Activated CD4-positive, alpha-beta T cell treated with anti-CD3 and anti-CD28 coated beads, Interleukin-2, amount 10 ng/mL, durations not matched to agents 7 days and 5 days (primary cell): ENCODE measurements around the gene GLRX3. TPM values are rescaled to one million over a fixed set of nuclear protein-coding genes. Genes with fewer than 3 reads are reported as not detected.
"Not testable (repeated sequence)": the region's sequence is repeated elsewhere in the genome, so short reads cannot be mapped to it uniquely, and the experiment has no call there.

ENCODE experiments used
- CTCF ChIA-PET: fragments of 350-600 bp; sonication (Branson Sonifier 250); formaldehyde crosslinking; loops from one replicate; lab custom pipeline; 2021; ENCODE audit warnings: antibody characterized with exemption; lab: Charles Lee
- POLR2A ChIA-PET: fragments of 350-600 bp; sonication (Branson Sonifier 250); formaldehyde crosslinking; loops from one replicate; lab custom pipeline; 2021; ENCODE audit warnings: antibody characterized with exemption; lab: Charles Lee
- DNase-seq: peaks from one replicate; pipeline ENCODE4 v3.0.0-alpha.2; 2020
- H3K27ac Mint-ChIP-seq: one replicate; pipeline ENCODE4 v1.8.0; 2021; ENCODE audit warnings: mild to moderate bottlenecking, moderate library complexity, mixed read lengths
- H3K27me3 Mint-ChIP-seq: one replicate; pipeline ENCODE4 v1.8.0; 2021; ENCODE audit warnings: mixed read lengths
- H3K36me3 Mint-ChIP-seq: one replicate; pipeline ENCODE4 v1.8.0; 2021; ENCODE audit warnings: low read depth, mixed read lengths
- H3K4me1 Mint-ChIP-seq: one replicate; pipeline ENCODE4 v1.8.0; 2021; ENCODE audit warnings: mixed read lengths
- H3K4me3 Mint-ChIP-seq: one replicate; pipeline ENCODE4 v1.8.0; 2021; ENCODE audit warnings: mild to moderate bottlenecking, moderate library complexity, mixed read lengths
- H3K9me3 Mint-ChIP-seq: one replicate; pipeline ENCODE4 v1.8.0; 2021; ENCODE audit warnings: mixed read lengths
- total RNA-seq, 2 experiments: library from RNA; stranded (reverse); gene quantifications; one replicate each; pipeline ENCODE4 v1.2.3, GENCODE V29; 2021

Gene GLRX3
- 10 to 100 TPM; 78.7 to 90.1 TPM for total RNA-seq

DNA sequence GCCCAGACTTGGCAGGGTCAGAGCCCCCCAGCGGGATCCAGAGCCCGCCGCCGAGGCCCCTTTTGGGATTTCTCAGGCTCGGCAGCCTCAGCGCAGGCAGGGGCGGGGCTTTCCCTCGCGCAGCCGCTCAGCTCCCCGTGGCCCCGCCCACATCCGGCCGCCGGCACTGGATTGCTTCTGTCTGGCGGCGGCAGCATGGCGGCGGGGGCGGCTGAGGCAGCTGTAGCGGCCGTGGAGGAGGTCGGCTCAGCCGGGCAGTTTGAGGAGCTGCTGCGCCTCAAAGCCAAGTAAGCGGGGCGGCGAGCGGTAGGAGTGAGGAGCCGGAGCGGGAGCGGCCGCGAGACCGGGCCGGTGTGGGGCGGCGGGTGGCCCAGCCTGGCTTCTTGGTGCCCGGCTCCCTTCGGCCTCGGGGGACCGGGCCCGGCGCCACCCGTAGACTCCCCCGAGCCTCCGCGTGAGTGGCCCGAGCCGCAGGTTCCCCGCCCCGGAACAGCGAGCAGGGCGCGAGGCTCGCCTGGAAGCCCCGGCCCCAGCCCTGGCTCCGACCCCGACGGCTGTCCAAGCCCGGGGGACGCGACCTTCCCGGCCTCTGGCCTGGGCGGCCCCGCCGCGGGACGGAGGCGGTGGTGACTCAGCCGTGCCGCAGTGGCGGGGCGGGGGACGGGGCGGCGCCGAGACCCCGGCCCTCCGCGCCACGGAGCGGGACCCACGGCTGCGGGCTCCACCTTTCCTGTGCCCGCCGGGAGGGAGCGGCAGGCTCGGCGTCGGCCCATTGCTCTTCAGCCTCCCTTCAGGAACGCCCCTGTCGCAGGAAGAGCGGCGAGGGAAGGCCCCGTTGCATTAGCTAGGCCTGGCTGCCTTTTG lies at the start of gene GLRX3:
Gene GLRX3 (plus strand): TSS at position 166 of the 864 bp plus-strand sequence. CDS start 30 bp downstream, at position 196.
- Mint-ChIP-seq H3K36me3 (peaks cover 16% of the 10 kb centered on the region), H3K27ac (peak within 1 kb of the TSS; percentile 92), H3K9me3 (no peaks in the 10 kb centered on the region), H3K4me3 (peak within 1 kb of the TSS; percentile 88), H3K4me1 (peaks cover 43% of the 10 kb centered on the region), H3K27me3 (peaks cover 13% of the 10 kb centered on the region)
- ChIA-PET CTCF (interaction anchor here (0.6 to 4.2 kb wide), 8 partner anchors 8 to 279 kb away, joined by 3 to 18 read pairs (median 4); partner anchors contain the start of gene C10orf143), POLR2A (interaction anchor here (0.6 to 1.1 kb wide), 5 partner anchors 9 to 42 kb away, joined by 3 to 9 read pairs (median 4); partner anchors contain the start of gene C10orf143)
- DNase-seq = peak; percentile 88

DNA sequence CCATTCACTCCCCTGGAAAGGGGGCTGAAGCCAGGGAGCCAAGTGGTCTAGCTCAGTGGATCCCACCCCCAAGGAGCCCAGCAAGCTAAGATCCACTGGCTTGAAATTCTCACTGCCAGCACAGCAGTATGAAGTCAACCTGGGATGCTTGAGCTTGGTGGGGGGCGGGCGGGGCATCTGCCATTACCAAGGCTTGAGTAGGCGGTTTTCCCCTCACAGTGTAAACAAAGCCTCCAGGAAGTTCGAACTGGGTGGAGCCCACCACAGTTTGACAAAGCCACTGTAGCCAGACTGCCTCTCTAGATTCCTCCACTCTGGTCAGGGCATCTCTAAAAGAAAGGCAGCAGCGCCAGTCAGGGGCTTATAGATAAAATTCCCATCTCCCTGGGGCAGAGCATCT lies 45.6 kb upstream of the GLRX3 start:
- Mint-ChIP-seq H3K4me1 (peaks cover 14% of the 10 kb centered on the region), H3K9me3 (peaks cover 12% of the 10 kb centered on the region), H3K36me3 (peaks cover 39% of the 10 kb centered on the region)
- H3K4me3 Mint-ChIP-seq, DNase-seq, POLR2A ChIA-PET, H3K27me3 Mint-ChIP-seq, CTCF ChIA-PET, H3K27ac Mint-ChIP-seq: not testable (repeated sequence)

DNA sequence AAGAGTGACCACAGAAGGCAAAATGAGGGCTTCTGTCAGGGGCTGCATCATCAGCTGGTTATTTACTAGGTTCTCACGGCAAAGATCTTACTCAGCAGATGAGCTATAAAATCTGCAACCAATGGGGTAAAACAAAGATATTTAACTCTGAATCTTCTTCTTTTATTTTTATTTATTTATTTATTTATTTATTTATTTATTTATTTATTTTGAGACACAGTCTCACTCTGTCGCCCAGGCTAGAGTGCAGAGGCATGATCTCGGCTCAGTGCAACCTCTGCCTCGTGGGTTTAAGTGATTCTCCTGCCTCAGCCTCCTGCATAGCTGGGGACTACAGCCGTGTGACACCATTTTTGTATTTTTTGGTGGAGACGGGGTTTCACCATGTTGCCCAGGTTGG lies 36.8 kb upstream of the GLRX3 start:
- CTCF ChIA-PET = interaction anchor here (0.8 to 0.9 kb wide), 2 partner anchors 11 to 26 kb away, joined by 3 read pairs; partner anchors contain the start of gene C10orf143
- DNase-seq = no peak
- POLR2A ChIA-PET = no interaction called here
- H3K4me3 Mint-ChIP-seq = no peak overlapping the region
- H3K36me3 Mint-ChIP-seq = peaks cover 18% of the 10 kb centered on the region
- H3K27me3 Mint-ChIP-seq = no peaks in the 10 kb centered on the region
- no peak overlapping the region for H3K27ac Mint-ChIP-seq
- no peaks in the 10 kb centered on the region for H3K4me1 Mint-ChIP-seq
- peaks cover 4% of the 10 kb centered on the region for H3K9me3 Mint-ChIP-seq

DNA sequence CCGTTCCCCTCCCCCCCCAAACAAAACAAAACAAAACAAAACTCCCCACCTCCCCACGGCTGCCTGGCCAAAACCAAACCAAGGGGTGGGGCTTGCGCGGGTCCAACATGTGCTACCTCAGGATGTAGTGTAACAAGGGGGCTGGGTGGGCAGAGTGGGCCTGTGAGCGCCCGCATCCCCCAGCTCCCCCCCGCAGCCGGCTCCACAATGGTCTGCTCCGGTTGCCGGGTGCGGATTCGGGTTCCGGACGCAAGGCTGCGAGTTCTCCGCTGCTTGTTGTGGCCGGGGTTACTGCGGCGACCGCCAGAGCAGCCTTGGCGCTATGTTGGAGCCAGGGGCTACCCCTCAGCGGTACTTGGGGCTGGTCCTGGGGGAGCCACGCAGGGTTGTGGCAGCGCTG lies 30.5 kb upstream of the GLRX3 start:
- ChIA-PET POLR2A (no interaction called here), CTCF (interaction anchor here (0.8 kb wide), 1 partner anchor 12 kb away, joined by 3 read pairs; no protein-coding TSS in a partner anchor)
- Mint-ChIP-seq H3K27ac (no peak overlapping the region), H3K36me3 (peaks cover 11% of the 10 kb centered on the region), H3K4me1 (peaks cover 37% of the 10 kb centered on the region), H3K9me3 (no peaks in the 10 kb centered on the region), H3K27me3 (no peaks in the 10 kb centered on the region), H3K4me3 (no peak overlapping the region)
- DNase-seq = no peak

DNA sequence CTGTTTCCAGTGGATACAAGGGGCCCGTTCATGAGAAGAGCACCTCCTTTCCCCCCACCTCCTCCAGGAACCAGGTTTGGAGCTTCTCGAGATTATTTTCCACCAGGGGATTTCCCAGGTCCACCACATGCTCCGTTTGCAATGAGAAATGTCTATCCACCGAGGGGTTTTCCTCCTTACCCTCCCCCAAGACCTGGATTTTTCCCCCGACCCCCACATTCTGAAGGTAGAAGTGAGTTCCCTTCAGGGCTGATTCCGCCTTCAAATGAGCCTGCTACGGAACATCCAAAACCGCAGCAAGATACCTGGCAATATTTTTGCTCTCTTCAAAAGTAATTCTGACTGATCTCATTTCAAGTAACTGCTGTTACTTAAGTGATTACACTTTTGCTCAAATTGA lies 28.0 kb upstream of the GLRX3 start:
- H3K27me3 Mint-ChIP-seq, CTCF ChIA-PET, POLR2A ChIA-PET, DNase-seq, H3K9me3 Mint-ChIP-seq: not testable (repeated sequence)
- Mint-ChIP-seq H3K27ac (peak overlapping the region; percentile 54), H3K4me1 (peaks cover 50% of the 10 kb centered on the region), H3K4me3 (peak overlapping the region; percentile 34), H3K36me3 (peaks cover 19% of the 10 kb centered on the region)

DNA sequence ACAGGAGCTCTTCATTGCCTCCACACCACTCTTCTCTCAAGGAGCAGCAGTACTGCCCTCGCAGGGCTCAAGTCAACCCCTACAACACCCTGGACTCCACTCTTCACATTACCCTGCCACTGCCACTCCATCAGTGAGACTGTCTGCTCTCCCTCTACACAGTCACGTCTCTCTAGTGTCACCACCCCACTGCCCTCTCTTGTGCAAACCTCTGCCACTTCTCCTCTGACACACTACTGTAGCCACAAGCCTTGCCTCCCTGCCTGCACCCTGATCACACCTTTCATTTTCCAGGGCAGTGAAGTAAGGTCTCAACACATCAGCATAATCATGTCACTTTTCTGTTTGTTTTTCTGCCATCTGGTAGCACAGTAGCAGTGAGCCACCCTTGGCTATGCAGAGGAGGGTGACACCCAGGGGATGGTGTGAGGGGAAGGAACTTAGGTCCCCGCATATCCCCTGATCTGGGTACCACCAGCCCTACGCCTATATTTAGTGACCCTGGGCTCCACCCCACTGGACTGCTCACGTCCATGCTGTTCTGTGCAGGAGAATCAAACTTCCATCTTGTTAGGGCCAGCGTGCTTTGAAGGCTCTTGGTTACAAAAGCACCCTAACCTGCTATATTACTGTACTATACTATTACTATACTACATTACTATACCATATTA lies 27.1 kb upstream of the GLRX3 start:
- CTCF ChIA-PET = interaction anchor here (0.6 to 3.0 kb wide), 10 partner anchors 10 to 88 kb away, joined by 3 to 26 read pairs (median 6); partner anchors contain the start of gene GLRX3
- peaks cover 19% of the 10 kb centered on the region for H3K36me3 Mint-ChIP-seq
- peak overlapping the region; percentile 80 for H3K4me3 Mint-ChIP-seq
- no peaks in the 10 kb centered on the region for H3K27me3 Mint-ChIP-seq
- peaks cover 52% of the 10 kb centered on the region for H3K4me1 Mint-ChIP-seq
- POLR2A ChIA-PET = interaction anchor here (0.7 kb wide), 1 partner anchor 62 kb away, joined by 3 read pairs; no protein-coding TSS in a partner anchor
- H3K9me3 Mint-ChIP-seq = peaks cover 5% of the 10 kb centered on the region
- peak overlapping the region; percentile 86 for H3K27ac Mint-ChIP-seq
- DNase-seq = peak; percentile 19

DNA sequence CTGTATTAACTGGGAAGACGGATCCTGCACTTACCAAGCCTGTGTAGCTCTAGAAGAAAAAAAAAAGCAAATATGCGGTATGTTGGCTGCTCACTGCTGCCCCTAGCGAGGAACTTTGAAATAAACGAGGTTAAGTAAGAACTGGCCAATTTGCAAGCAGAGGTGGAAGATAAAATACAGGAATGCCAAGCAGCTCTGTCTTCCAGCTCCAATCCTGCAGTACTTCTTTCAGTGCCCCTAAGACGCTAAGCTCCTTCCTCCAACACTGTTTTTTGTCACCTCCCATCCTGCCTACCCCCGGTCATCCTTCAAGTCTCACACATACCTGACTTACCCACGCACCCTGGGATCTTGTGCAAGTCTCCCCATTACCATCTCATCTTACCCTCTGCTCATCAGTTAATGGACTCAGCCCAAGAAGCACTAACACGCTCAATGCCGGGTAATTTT lies 26.4 kb upstream of the GLRX3 start:
- Mint-ChIP-seq H3K36me3 (peaks cover 19% of the 10 kb centered on the region), H3K4me3 (peak overlapping the region; percentile 80), H3K27ac (peak overlapping the region; percentile 96), H3K4me1 (peaks cover 52% of the 10 kb centered on the region), H3K9me3 (peaks cover 5% of the 10 kb centered on the region), H3K27me3 (no peaks in the 10 kb centered on the region)
- peak; percentile 82 for DNase-seq
- CTCF ChIA-PET = interaction anchor here (0.6 to 3.0 kb wide), 16 partner anchors 11 to 1898 kb away, joined by 3 to 26 read pairs (median 4); partner anchors contain the start of gene GLRX3
- POLR2A ChIA-PET = interaction anchor here (0.7 to 0.9 kb wide), 2 partner anchors 26 to 62 kb away, joined by 3 read pairs; partner anchors contain the start of gene GLRX3

DNA sequence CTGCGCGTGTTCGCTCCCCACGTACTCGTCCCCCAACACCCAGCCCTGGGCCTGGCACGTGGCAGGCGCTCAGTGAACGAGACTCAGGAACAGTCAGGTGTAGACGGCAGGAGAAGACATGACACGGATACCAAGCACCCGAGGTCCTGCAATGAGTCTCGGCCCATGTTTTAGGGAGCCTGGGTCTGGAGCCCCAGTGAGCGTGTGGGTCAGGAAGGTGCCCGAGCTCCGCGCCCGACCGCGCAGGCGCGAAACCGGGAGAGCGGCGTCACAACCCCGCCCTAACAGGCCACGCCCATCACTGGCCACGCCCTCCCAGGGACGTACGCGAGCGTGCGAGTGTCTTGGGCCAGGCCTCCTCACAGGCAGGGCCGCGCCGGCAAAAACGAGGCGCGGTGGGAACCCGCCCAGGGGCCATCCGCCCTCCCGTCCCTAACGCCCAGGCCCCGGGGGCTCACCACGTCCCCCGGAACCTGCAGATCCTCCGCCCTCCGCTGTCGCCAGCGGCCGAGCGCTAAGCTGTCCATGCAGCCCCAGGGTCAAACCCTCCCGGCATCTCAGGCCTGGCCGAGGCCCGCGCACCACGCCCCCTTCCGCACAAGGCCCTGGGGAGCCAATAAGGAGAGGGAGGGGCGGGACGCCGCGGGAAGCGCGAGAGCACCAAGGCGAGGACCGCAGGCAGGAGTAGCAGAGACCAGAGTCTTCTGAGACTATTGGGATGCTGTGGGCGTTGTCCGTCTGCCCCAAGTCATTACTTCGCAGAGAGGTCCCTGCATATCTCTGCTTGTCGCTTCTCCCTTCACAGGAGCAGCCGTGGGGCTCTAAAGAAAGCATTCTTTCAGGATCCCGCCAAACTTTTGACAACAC lies 25.7 kb upstream of the GLRX3 start, which contains the start of gene C10orf143:
Gene C10orf143 (minus strand): TSS at position 585 of the 867 bp plus-strand sequence. CDS start 58 bp downstream, at position 527.
- H3K27me3 Mint-ChIP-seq = no peaks in the 10 kb centered on the region
- H3K27ac Mint-ChIP-seq = peak within 1 kb of the TSS; percentile 96
- peaks cover 19% of the 10 kb centered on the region for H3K36me3 Mint-ChIP-seq
- peaks cover 5% of the 10 kb centered on the region for H3K9me3 Mint-ChIP-seq
- POLR2A ChIA-PET = interaction anchor here (0.6 to 1.8 kb wide), 3 partner anchors 26 to 29 kb away, joined by 3 to 7 read pairs (median 4); partner anchors contain the start of gene GLRX3
- CTCF ChIA-PET = interaction anchor here (0.6 to 3.0 kb wide), 15 partner anchors 11 to 1898 kb away, joined by 3 to 26 read pairs (median 4); partner anchors contain the start of gene GLRX3
- peak within 1 kb of the TSS; percentile 80 for H3K4me3 Mint-ChIP-seq
- peak; percentile 96 for DNase-seq
- peaks cover 52% of the 10 kb centered on the region for H3K4me1 Mint-ChIP-seq

DNA sequence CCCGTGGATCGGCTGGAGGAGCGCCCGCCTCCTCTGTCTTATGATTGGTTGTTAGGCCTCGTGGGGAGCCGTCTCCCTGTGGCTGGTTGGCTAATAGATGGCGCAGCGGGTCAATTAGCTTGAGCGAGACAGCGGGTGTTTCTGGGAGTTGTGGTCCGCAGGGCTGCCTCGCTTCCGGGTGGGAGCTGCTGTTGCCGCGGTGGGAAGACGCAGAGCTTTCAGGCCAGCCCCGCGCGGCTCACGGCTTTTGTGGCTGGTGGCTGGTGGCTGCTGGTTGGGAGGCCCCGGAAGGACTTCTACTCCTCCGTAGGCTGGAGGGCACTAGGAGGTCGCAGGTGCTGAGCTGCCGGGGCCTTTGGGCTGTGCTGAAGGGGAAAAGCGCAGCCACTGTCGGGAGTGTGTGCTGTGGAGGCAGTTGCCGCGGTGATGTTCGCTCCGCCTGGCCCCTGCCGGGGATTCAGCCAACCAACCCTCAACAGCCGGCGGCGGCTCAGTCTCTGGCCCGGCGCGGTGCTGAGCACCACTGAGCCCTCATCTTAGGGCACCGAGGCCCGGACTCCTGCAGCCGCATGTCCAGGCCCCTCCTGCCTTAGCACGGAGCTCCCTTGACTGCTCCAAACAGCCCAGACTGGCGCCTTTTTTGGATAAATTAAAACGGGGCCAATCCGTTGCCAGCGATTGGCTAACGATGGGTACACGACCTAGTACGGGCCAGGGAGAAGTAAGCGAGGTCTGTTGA lies 24.9 kb upstream of the GLRX3 start:
- H3K4me3 Mint-ChIP-seq = peak overlapping the region; percentile 80
- peaks cover 7% of the 10 kb centered on the region for H3K9me3 Mint-ChIP-seq
- peaks cover 15% of the 10 kb centered on the region for H3K36me3 Mint-ChIP-seq
- ChIA-PET POLR2A (interaction anchor here (0.6 to 1.8 kb wide), 5 partner anchors 12 to 29 kb away, joined by 3 to 7 read pairs (median 4); partner anchors contain the start of gene GLRX3), CTCF (interaction anchor here (1.0 to 3.0 kb wide), 6 partner anchors 15 to 90 kb away, joined by 5 to 26 read pairs (median 10); partner anchors contain the start of gene GLRX3)
- H3K27ac Mint-ChIP-seq = peak overlapping the region; percentile 96
- H3K27me3 Mint-ChIP-seq = peaks cover 1% of the 10 kb centered on the region
- DNase-seq = peak; percentile 98
- peaks cover 49% of the 10 kb centered on the region for H3K4me1 Mint-ChIP-seq

DNA sequence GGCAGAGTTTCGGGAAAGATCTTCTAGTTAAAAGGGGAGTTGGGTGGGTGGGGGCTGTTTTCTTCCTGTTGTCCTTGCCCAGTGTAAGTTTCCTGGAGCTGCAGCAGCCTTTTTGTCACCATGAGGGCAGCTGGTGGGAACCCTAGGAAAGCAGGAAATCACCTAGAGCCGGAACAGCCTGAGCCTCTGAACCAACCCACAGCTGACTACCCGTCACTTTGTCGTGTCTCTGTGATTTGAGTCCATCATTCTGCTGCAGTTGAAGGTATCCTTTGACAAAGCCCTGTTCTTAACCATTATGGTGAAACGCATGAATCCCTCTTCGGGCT lies 24.4 kb upstream of the GLRX3 start:
- H3K27me3 Mint-ChIP-seq = peaks cover 2% of the 10 kb centered on the region
- ChIA-PET CTCF (interaction anchor here (0.5 to 3.0 kb wide), 3 partner anchors 15 to 28 kb away, joined by 3 to 26 read pairs (median 5); no protein-coding TSS in a partner anchor), POLR2A (interaction anchor here (1.8 kb wide), 1 partner anchor 28 kb away, joined by 4 read pairs; no protein-coding TSS in a partner anchor)
- H3K4me3 Mint-ChIP-seq = peak overlapping the region; percentile 80
- H3K36me3 Mint-ChIP-seq = peaks cover 9% of the 10 kb centered on the region
- H3K27ac Mint-ChIP-seq = peak overlapping the region; percentile 96
- DNase-seq = no peak
- H3K4me1 Mint-ChIP-seq = peaks cover 45% of the 10 kb centered on the region
- H3K9me3 Mint-ChIP-seq = peaks cover 8% of the 10 kb centered on the region

DNA sequence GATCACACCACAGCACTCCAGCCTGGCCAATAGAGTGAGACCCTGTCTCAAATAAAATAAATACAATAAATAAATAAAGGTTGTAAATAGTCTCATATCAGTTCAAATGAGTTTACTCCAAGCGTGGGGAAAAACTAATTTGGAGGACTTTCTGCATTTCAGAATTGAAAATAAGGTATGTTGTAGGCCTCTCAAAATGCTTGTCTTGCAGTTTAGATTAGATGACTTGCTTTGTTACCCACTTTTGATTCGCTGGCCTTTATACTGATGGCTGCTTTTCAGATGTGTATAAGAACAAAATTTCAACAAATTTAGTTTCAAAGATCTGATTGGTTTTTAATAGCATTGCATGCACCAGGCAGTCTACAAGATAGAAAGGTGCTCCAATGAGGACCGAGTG lies 23.4 kb upstream of the GLRX3 start:
- CTCF ChIA-PET = interaction anchor here (1.0 kb wide), 1 partner anchor 24 kb away, joined by 3 read pairs; the partner anchor contains the start of gene GLRX3
- peaks cover 2% of the 10 kb centered on the region for H3K27me3 Mint-ChIP-seq

More for the DNA sequence above, 23.4 kb upstream of the GLRX3 start:
- no peak overlapping the region for H3K27ac Mint-ChIP-seq
- peak overlapping the region; percentile 6 for H3K4me3 Mint-ChIP-seq
- peaks cover 34% of the 10 kb centered on the region for H3K4me1 Mint-ChIP-seq
- POLR2A ChIA-PET = no interaction called here
- peaks cover 9% of the 10 kb centered on the region for H3K36me3 Mint-ChIP-seq
- H3K9me3 Mint-ChIP-seq = peaks cover 15% of the 10 kb centered on the region
- DNase-seq = no peak
